ENCODE measurements around the gene PGAP6. TPM values are rescaled to one million over a fixed set of nuclear protein-coding genes. Genes with fewer than 3 reads are reported as not detected.

PGAP6 gene
- total RNA-seq, 1 donor = 52.2 TPM

- DNase-seq (ENCODE audit: low read depth) = no peak
- no peak overlapping the region for H3K4me3 ChIP-seq (ENCODE audit: low read depth, low read length)
- no peak for TF ChIP-seq CTCF (IDR thresholded peaks at IDR 0.05; ENCODE audit: insufficient read depth, low read depth, low read length)
Observed at GRCh38 chr16:373020-373598, 8.7 kb downstream of the PGAP6 start.

- TF ChIP-seq CTCF (IDR thresholded peaks at IDR 0.05; ENCODE audit: insufficient read depth, low read depth, low read length) = no peak
- DNase-seq (ENCODE audit: low read depth) = no peak
- no peak overlapping the region for H3K4me3 ChIP-seq (ENCODE audit: low read depth, low read length)
Observed at GRCh38 chr16:372302-372983, 9.3 kb downstream of the PGAP6 start.

GRCh38 chr16:371515-372301 is 10.1 kb downstream of the PGAP6 start:
- H3K4me3 ChIP-seq (ENCODE audit: low read depth, low read length) = no peak overlapping the region
- TF ChIP-seq CTCF (IDR thresholded peaks at IDR 0.05; ENCODE audit: insufficient read depth, low read depth, low read length) = no peak
- DNase-seq (ENCODE audit: low read depth) = no peak

GRCh38 chr16:370979-371514 is 10.7 kb downstream of the PGAP6 start:
- H3K4me3 ChIP-seq (ENCODE audit: low read depth, low read length) = peak overlapping the region; percentile 56
- TF ChIP-seq CTCF (IDR thresholded peaks at IDR 0.05; ENCODE audit: insufficient read depth, low read depth, low read length) = no peak
- DNase-seq (ENCODE audit: low read depth) = no peak

- H3K4me3 ChIP-seq (ENCODE audit: low read depth, low read length) = peak within 1 kb of the TSS; percentile 56
- peak; percentile 95 for DNase-seq (ENCODE audit: low read depth)
- no peak for TF ChIP-seq CTCF (IDR thresholded peaks at IDR 0.05; ENCODE audit: insufficient read depth, low read depth, low read length)
Observed at GRCh38 chr16:370443-370842, 11.3 kb downstream of the PGAP6 start, which contains the start of gene MRPL28. TSS of gene MRPL28 (minus strand) at chr16:370538. CDS start at chr16:370218, 320 bp downstream.

- H3K4me3 ChIP-seq (ENCODE audit: low read depth, low read length) = peak overlapping the region; percentile 56
- peak; percentile 26 for DNase-seq (ENCODE audit: low read depth)
- TF ChIP-seq CTCF (IDR thresholded peaks at IDR 0.05; ENCODE audit: insufficient read depth, low read depth, low read length) = no peak
Observed at GRCh38 chr16:369866-370436, 11.8 kb downstream of the PGAP6 start.
